Left ventricle myocardium inferior (tissue), 1 donor: ENCODE measurements around the gene SHB. TPM values are rescaled to one million over a fixed set of nuclear protein-coding genes. Genes with fewer than 3 reads are reported as not detected.
"Not testable (repeated sequence)": the region's sequence is repeated elsewhere in the genome, so short reads cannot be mapped to it uniquely, and the experiment has no call there.

Experiments
- DNase-seq: peaks from one replicate; pipeline ENCODE4 v3.0.0-alpha.2; 2020
- H3K27ac ChIP-seq: fragments of 200-600 bp; replicated peaks from 2 replicates; pipeline ENCODE4 v1.8.0; 2021
- H3K27me3 ChIP-seq: fragments of 200-600 bp; 2 replicates; pipeline ENCODE4 v1.8.0; 2021; ENCODE audit warnings: low read depth
- H3K36me3 ChIP-seq: fragments of 200-600 bp; 2 replicates; pipeline ENCODE4 v1.8.0; 2021
- H3K4me1 ChIP-seq: fragments of 200-600 bp; 2 replicates; pipeline ENCODE4 v1.8.0; 2021
- H3K4me3 ChIP-seq: fragments of 200-600 bp; 2 replicates; pipeline ENCODE4 v1.8.0; 2021; ENCODE audit warnings: mild to moderate bottlenecking, moderate library complexity
- H3K9me3 ChIP-seq: fragments of 200-600 bp; replicated peaks from 2 replicates; pipeline ENCODE4 v1.8.0; 2021
- CTCF ChIP-seq: fragments of 200-600 bp; IDR thresholded peaks from 2 replicates; pipeline ENCODE4 v1.8.0; 2021; ENCODE audit warnings: antibody characterized with exemption, mild to moderate bottlenecking, borderline replicate concordance
- intact Hi-C: fragments of 100-400 bp; cut with micrococcal nuclease; formaldehyde crosslinking; loops from one replicate; pipeline ENCODE4 v1.11.0; 2022
- total RNA-seq: library from RNA; stranded (reverse); fragmentation: NEBNext Ultra II Directional; extraction: Animal tissue kit (Norgen Biotek cat#: 25700); gene quantifications from one replicate; pipeline ENCODE4 v1.2.1, GENCODE V29; 2021
- donor health status: DM: no; HTN: yes; CAD: no; lungs with severe emphysema.

SHB gene
- total RNA-seq, 1 donor from 2014 or later = 19.4 TPM

GRCh38 chr9:37910271-37910670 is 158.8 kb downstream of the SHB start:
- no peak for DNase-seq
- peaks cover 24% of the 10 kb centered on the region for H3K4me1 ChIP-seq
- no peak overlapping the region for H3K27ac ChIP-seq
- intact Hi-C loops = loop anchor here (5.0 kb wide), 2 partner anchors 252 to 457 kb away; no protein-coding TSS in a partner anchor
- H3K36me3 ChIP-seq = no peaks in the 10 kb centered on the region
- TF ChIP-seq CTCF = no peak
- H3K9me3 ChIP-seq = no peaks in the 10 kb centered on the region
- no peaks in the 10 kb centered on the region for H3K27me3 ChIP-seq
- H3K4me3 ChIP-seq = no peak overlapping the region

GRCh38 chr9:37909836-37910235 is 159.2 kb downstream of the SHB start:
- H3K4me3 ChIP-seq, DNase-seq, H3K27ac ChIP-seq, H3K36me3 ChIP-seq, H3K27me3 ChIP-seq, H3K9me3 ChIP-seq: not testable (repeated sequence)
- peaks cover 24% of the 10 kb centered on the region for H3K4me1 ChIP-seq
- intact Hi-C loops = loop anchor here (5.0 kb wide), 3 partner anchors 162 to 457 kb away; no protein-coding TSS in a partner anchor

- intact Hi-C loops = loop anchor here (5.0 kb wide), 1 partner anchor 163 kb away; no protein-coding TSS in a partner anchor
- TF ChIP-seq CTCF = no peak
- no peak overlapping the region for H3K27ac ChIP-seq
- no peak overlapping the region for H3K4me3 ChIP-seq
- H3K27me3 ChIP-seq = no peaks in the 10 kb centered on the region
- H3K9me3 ChIP-seq = no peaks in the 10 kb centered on the region
- H3K4me1 ChIP-seq = peaks cover 24% of the 10 kb centered on the region
- no peaks in the 10 kb centered on the region for H3K36me3 ChIP-seq
- no peak for DNase-seq
These were observed 159.7 kb downstream of the SHB start for GRCh38 chr9:37909326-37909725.

GRCh38 chr9:37908698-37909186 is 160.3 kb downstream of the SHB start:
- no peak for TF ChIP-seq CTCF

GRCh38 chr9:37908283-37908682 is 160.7 kb downstream of the SHB start:
- intact Hi-C loops = loop anchor here (5.0 kb wide), 1 partner anchor 164 kb away; no protein-coding TSS in a partner anchor
- H3K27me3 ChIP-seq = no peaks in the 10 kb centered on the region
- H3K9me3 ChIP-seq = no peaks in the 10 kb centered on the region
- H3K27ac ChIP-seq = no peak overlapping the region
- DNase-seq = no peak
- no peaks in the 10 kb centered on the region for H3K36me3 ChIP-seq
- no peak for TF ChIP-seq CTCF
- H3K4me3 ChIP-seq = no peak overlapping the region
- peaks cover 22% of the 10 kb centered on the region for H3K4me1 ChIP-seq

More at GRCh38 chr9:37908698-37909186, 160.3 kb downstream of the SHB start:
- intact Hi-C loops = loop anchor here (5.0 kb wide), 1 partner anchor 164 kb away; no protein-coding TSS in a partner anchor
- no peak for DNase-seq
- H3K27me3 ChIP-seq = no peaks in the 10 kb centered on the region
- no peaks in the 10 kb centered on the region for H3K9me3 ChIP-seq
- no peak overlapping the region for H3K27ac ChIP-seq
- H3K4me3 ChIP-seq = no peak overlapping the region
- H3K36me3 ChIP-seq = no peaks in the 10 kb centered on the region
- H3K4me1 ChIP-seq = peaks cover 22% of the 10 kb centered on the region

GRCh38 chr9:37906312-37907239 is 162.5 kb downstream of the SHB start:
- H3K27me3 ChIP-seq = no peaks in the 10 kb centered on the region
- no peaks in the 10 kb centered on the region for H3K36me3 ChIP-seq
- intact Hi-C loops = loop anchor here (5.0 kb wide), 1 partner anchor 166 kb away; no protein-coding TSS in a partner anchor
- TF ChIP-seq CTCF = no peak
- DNase-seq = no peak
- H3K4me1 ChIP-seq = peaks cover 38% of the 10 kb centered on the region
- no peaks in the 10 kb centered on the region for H3K9me3 ChIP-seq
- no peak overlapping the region for H3K4me3 ChIP-seq
- H3K27ac ChIP-seq = no peak overlapping the region
